ENCODE results near the gene SLC4A1AP. TPM values are rescaled to one million over a fixed set of nuclear protein-coding genes. Genes with fewer than 3 reads are reported as not detected.

Gene SLC4A1AP
- total RNA-seq, 1 experiment from 2014 or later: 19.8 TPM

GRCh38 chr2:27634291-27634690 is 29.4 kb upstream of the SLC4A1AP start:
- Histone ChIP-seq H3K27me3 (ENCODE audit: insufficient read depth, low read length) (no peaks in the 10 kb centered on the region), H3K9ac (ENCODE audit: low read length) (no peak overlapping the region), H3K79me2 (ENCODE audit: insufficient read depth, low read length) (peaks cover 10% of the 10 kb centered on the region), H3K9me2 (ENCODE audit: insufficient read depth) (no peaks in the 10 kb centered on the region), H3K4me3 (replicated peaks in 1 of 2; ENCODE audit: low read depth in 1 of 2, low read length in 2 of 2) (no peak overlapping the region), H3K4me2 (ENCODE audit: low read length) (no peak overlapping the region), H3K4me1 (ENCODE audit: control insufficient read depth in 1 of 2, insufficient read depth in 2 of 2, low read length in 2 of 2) (peaks cover 3 to 7% of the 10 kb centered on the region in 2 experiments; a peak in 3 of 4 replicates), H2AFZ (ENCODE audit: low read depth, low read length, poor library complexity, severe bottlenecking) (no peak overlapping the region), H3K9me3 (ENCODE audit: control insufficient read depth in 1 of 2, insufficient read depth in 1 of 2, low read depth in 1 of 2, low read length in 2 of 2) (no peaks in the 10 kb centered on the region), H3K36me3 (ENCODE audit: control insufficient read depth in 1 of 2, insufficient read depth in 2 of 2, low read length in 2 of 2) (peaks cover 38 to 51% of the 10 kb centered on the region in 2 experiments; a peak in 3 of 4 replicates), H4K20me1 (ENCODE audit: insufficient read depth) (no peaks in the 10 kb centered on the region), H3K27ac (ENCODE audit: low read depth, low read length) (no peak overlapping the region)
- no TSS peak for BruUV-seq (replicated peaks)
- CTCF ChIA-PET: no interaction called here
- intact Hi-C loops (cut with micrococcal nuclease): no loop called here
- RAD21 ChIA-PET (ENCODE audit: low non-redundant PET in 1 of 2, low total read pairs in 2 of 2, uncharacterized antibody in 2 of 2, unreplicated experiment in 2 of 2): no interaction called here
- ATAC-seq: no peak
- TF ChIP-seq MAX (IDR thresholded peaks at IDR 0.05) (no peak), SRF (IDR thresholded peaks at IDR 0.05; ENCODE audit: low read depth) (no peak), POLR2AphosphoS5 (IDR thresholded peaks at IDR 0.05; ENCODE audit: low read depth, low read length) (no peak), EGR1 (IDR thresholded peaks at IDR 0.05; ENCODE audit: low read depth) (no peak), ELF1 (IDR thresholded peaks at IDR 0.05; ENCODE audit: borderline replicate concordance, low read depth) (no peak), ZNF274 (IDR thresholded peaks at IDR 0.05; ENCODE audit: low read depth, low read length) (no peak), ZFX (IDR thresholded peaks at IDR 0.05) (no peak), FOSL1 (IDR thresholded peaks at IDR 0.05; ENCODE audit: low read depth) (no peak), JUND (IDR thresholded peaks at IDR 0.05) (no peak), ZBTB33 (IDR thresholded peaks at IDR 0.05; ENCODE audit: extremely low read depth, insufficient replicate concordance, low read length) (no peak), CBX3 (IDR thresholded peaks at IDR 0.05; ENCODE audit: low read depth) (no peak), EZH2 (IDR thresholded peaks at IDR 0.05) (no peak), ATF3 (IDR thresholded peaks at IDR 0.05) (no peak), SIN3A (IDR thresholded peaks at IDR 0.05; ENCODE audit: low read depth) (no peak), REST (IDR thresholded peaks at IDR 0.05; ENCODE audit: low read depth) (no peak), CEBPB (IDR thresholded peaks at IDR 0.05; ENCODE audit: low read depth) (no peak), CTCF (IDR thresholded peaks at IDR 0.05 in 2 of 3, conservative IDR thresholded peaks at IDR 0.05 in 1 of 3; ENCODE audit: borderline replicate concordance in 1 of 3, insufficient read depth in 1 of 3, low read depth in 2 of 3, low read length in 2 of 3) (no peak), EZH2phosphoT487 (IDR thresholded peaks at IDR 0.05; ENCODE audit: borderline replicate concordance) (no peak), TCF7L2 (IDR thresholded peaks at IDR 0.05; ENCODE audit: borderline replicate concordance, extremely low read depth, insufficient read depth, insufficient read length) (no peak)
- POLR2A ChIA-PET: no interaction called here
- no peak for DNase-seq (ENCODE audit: low read depth, low spot score)

Data from HCT116 (cell line).